NOMO-1 (cell line): ENCODE data around the gene PCCA.
A peak's percentile ranks its signal among the peaks of the same experiment; 100 is the strongest.
"Not testable (repeated sequence)": the region's sequence is repeated elsewhere in the genome, so short reads cannot be mapped to it uniquely, and the experiment has no call there.

Experiments
- DNase-seq, 2 experiments: peaks; one replicate each; lab custom pipeline; 2025; ENCODE audit not compliant: unreplicated experiment in 2 of 2; lab: John Stamatoyannopoulos, UW

PCCA gene

GRCh38 chr13:100230769-100231149 lies 141.9 kb downstream of the PCCA start:
- no peak for DNase-seq

GRCh38 chr13:100231176-100231575 lies 142.3 kb downstream of the PCCA start:
- no peak for DNase-seq

- peak; percentile 13 to 57 for DNase-seq
Measured at GRCh38 chr13:100234006-100234405, 145.1 kb downstream of the PCCA start.

- peak; percentile 13 to 18 for DNase-seq
Measured at GRCh38 chr13:100234524-100235136, 145.7 kb downstream of the PCCA start.

GRCh38 chr13:100235311-100235901 lies 146.5 kb downstream of the PCCA start:
- DNase-seq: peak; percentile 50 to 77

GRCh38 chr13:100240109-100240779 lies 151.4 kb downstream of the PCCA start:
- DNase-seq: no peak

- no peak for DNase-seq
Measured at GRCh38 chr13:100244431-100244830, 155.5 kb downstream of the PCCA start.

GRCh38 chr13:100245104-100245503 lies 156.2 kb downstream of the PCCA start:
- no peak for DNase-seq

GRCh38 chr13:100247937-100248336 lies 159.0 kb downstream of the PCCA start:
- DNase-seq: no peak

GRCh38 chr13:100254002-100254401 lies 165.1 kb downstream of the PCCA start:
- no peak for DNase-seq

- DNase-seq: no peak
Measured at GRCh38 chr13:100262404-100262803, 173.5 kb downstream of the PCCA start.

- DNase-seq: no peak
Measured at GRCh38 chr13:100266026-100266425, 177.1 kb downstream of the PCCA start.

GRCh38 chr13:100269837-100270236 lies 180.9 kb downstream of the PCCA start:
- DNase-seq: no peak

- DNase-seq: no peak
Measured at GRCh38 chr13:100273138-100273537, 184.2 kb downstream of the PCCA start.

GRCh38 chr13:100273552-100273951 lies 184.7 kb downstream of the PCCA start:
- no peak for DNase-seq

GRCh38 chr13:100274942-100275506 lies 186.1 kb downstream of the PCCA start:
- no peak for DNase-seq

GRCh38 chr13:100275746-100276145 lies 186.9 kb downstream of the PCCA start:
- no peak for DNase-seq

- DNase-seq: no peak
Measured at GRCh38 chr13:100280681-100281080, 191.8 kb downstream of the PCCA start.

- DNase-seq: not testable (repeated sequence)
Measured at GRCh38 chr13:100282306-100282705, 193.4 kb downstream of the PCCA start.

- DNase-seq: peak in 1 of 2 experiments; percentile 20
Measured at GRCh38 chr13:100290165-100290801, 201.4 kb downstream of the PCCA start.

GRCh38 chr13:100291624-100292023 lies 202.7 kb downstream of the PCCA start:
- no peak for DNase-seq
